ENCODE data around the gene LRRC3C. TPM values are rescaled to one million over a fixed set of nuclear protein-coding genes. Genes with fewer than 3 reads are reported as not detected.

Gene LRRC3C
- total RNA-seq, 1 donor from 2014 or later, result not detected

- H3K36me3 Mint-ChIP-seq (ENCODE audit: insufficient read depth), result no peaks in the 10 kb centered on the region
- H3K27me3 Mint-ChIP-seq, result peaks cover 20% of the 10 kb centered on the region
- H3K27ac Mint-ChIP-seq, result peak overlapping the region; percentile 54
- DNase-seq (ENCODE audit: low spot score, unreplicated experiment), result peak; percentile 11
- peaks cover 8% of the 10 kb centered on the region for H3K4me1 Mint-ChIP-seq (ENCODE audit: low read depth)
- H3K4me3 Mint-ChIP-seq (ENCODE audit: low read depth), result peak overlapping the region; percentile 65
- no peak for TF ChIP-seq CTCF (IDR thresholded peaks at IDR 0.05; ENCODE audit: unreplicated experiment)
- H3K9me3 Mint-ChIP-seq (ENCODE audit: low read depth), result no peaks in the 10 kb centered on the region
Measured at GRCh38 chr17:39951924-39952679, 24.6 kb downstream of the LRRC3C start.

DNA sequence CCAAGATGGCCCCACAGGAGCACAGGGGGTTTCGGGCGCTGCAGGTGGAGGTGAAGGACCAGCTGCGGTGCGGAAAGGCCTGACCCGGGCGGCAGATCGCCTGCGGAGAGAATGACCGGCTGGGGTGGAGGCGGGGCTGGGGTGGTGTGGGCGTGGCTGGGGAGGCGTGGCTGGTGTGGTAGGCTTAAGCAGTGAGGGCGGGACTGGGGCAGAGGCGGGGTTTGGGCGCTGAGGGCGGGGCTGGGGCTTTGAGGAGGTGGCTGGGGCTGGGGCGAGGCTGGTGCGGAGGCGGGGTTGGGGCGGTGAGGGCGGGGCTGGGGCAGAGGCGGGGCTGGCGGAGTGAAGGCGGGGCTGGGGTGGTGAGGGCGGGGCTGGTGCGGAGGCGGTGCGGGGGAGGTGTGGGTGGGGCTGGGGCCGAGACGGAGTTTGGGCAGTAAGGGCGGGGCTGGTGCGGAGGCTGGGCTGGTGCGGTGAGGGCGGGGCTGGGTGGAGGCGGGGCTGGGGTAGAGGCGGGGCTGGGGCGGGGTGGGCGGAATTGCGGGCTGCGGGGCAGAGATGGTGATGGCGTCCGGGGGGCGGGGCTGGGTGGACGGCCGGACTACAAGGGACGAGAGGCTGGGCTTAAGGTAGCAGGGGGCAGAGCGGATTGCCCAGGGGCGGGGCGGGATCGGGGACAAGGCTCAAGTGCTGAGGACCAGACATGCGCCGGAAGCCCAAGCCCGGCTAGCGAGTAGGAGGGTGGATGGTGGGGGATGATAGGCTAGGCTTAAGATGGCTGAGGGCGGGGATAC, 25.3 kb downstream of the LRRC3C start:
- DNase-seq (ENCODE audit: low spot score, unreplicated experiment), result peak; percentile 93
- H3K27me3 Mint-ChIP-seq, result peaks cover 20% of the 10 kb centered on the region
- H3K4me3 Mint-ChIP-seq (ENCODE audit: low read depth), result peak overlapping the region; percentile 65
- no peaks in the 10 kb centered on the region for H3K9me3 Mint-ChIP-seq (ENCODE audit: low read depth)
- peak overlapping the region; percentile 85 for H3K27ac Mint-ChIP-seq
- no peaks in the 10 kb centered on the region for H3K36me3 Mint-ChIP-seq (ENCODE audit: insufficient read depth)
- no peak for TF ChIP-seq CTCF (IDR thresholded peaks at IDR 0.05; ENCODE audit: unreplicated experiment)
- H3K4me1 Mint-ChIP-seq (ENCODE audit: low read depth), result peaks cover 5% of the 10 kb centered on the region

DNA sequence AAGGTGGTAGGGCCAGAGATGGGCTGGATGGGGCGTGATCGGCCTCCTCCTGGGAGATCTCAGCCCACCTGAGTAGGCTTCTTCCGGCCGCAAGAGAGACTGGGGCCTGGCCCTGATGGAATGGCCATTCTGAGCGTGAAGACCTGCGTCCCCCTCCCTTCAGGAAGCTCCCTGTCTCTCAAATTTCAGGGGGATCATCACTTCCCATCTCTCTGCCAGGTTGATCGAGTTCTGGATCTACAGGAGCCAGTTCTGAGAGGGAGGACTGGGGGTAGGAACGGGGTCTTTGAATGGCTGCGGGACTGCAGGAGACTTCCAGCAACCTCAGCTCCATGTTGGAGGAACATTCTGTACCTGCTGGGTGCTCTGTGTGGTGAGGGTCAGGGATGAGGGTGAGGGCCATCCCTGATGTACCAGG, 25.9 kb downstream of the LRRC3C start:
- no peak for DNase-seq (ENCODE audit: low spot score, unreplicated experiment)
- Mint-ChIP-seq H3K4me1 (ENCODE audit: low read depth) (peaks cover 5% of the 10 kb centered on the region), H3K4me3 (ENCODE audit: low read depth) (peak overlapping the region; percentile 65), H3K9me3 (ENCODE audit: low read depth) (no peaks in the 10 kb centered on the region), H3K27me3 (peaks cover 20% of the 10 kb centered on the region), H3K36me3 (ENCODE audit: insufficient read depth) (no peaks in the 10 kb centered on the region), H3K27ac (peak overlapping the region; percentile 85)
- no peak for TF ChIP-seq CTCF (IDR thresholded peaks at IDR 0.05; ENCODE audit: unreplicated experiment)

DNA sequence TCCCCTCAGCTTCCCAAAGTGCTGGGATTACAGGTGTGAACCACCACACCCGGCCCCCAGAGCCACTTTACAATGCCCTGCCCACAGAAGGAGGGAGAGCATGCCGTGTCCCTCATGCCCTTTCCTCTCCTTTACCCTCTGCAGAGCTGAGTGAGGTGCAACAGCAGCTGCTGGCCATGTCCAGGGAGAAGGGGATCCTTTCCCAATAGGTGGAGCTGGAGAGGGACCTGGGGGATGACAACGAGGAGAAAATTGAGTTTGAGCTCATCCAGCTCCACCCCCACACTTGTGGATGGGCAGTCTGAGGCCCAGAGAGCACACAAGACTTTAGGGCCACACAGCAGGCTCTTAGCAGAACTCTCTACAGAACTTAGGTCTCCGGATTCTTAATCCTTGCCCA, 27.3 kb downstream of the LRRC3C start:
- Mint-ChIP-seq H3K27me3 (peaks cover 18% of the 10 kb centered on the region), H3K4me1 (ENCODE audit: low read depth) (peaks cover 7% of the 10 kb centered on the region), H3K9me3 (ENCODE audit: low read depth) (no peaks in the 10 kb centered on the region), H3K36me3 (ENCODE audit: insufficient read depth) (no peaks in the 10 kb centered on the region), H3K4me3 (ENCODE audit: low read depth) (no peak overlapping the region), H3K27ac (peak overlapping the region; percentile 20)
- TF ChIP-seq CTCF (IDR thresholded peaks at IDR 0.05; ENCODE audit: unreplicated experiment), result no peak
- no peak for DNase-seq (ENCODE audit: low spot score, unreplicated experiment)

GRCh38 chr17:39955726-39956225, 28.2 kb downstream of the LRRC3C start:
- peaks cover 11% of the 10 kb centered on the region for H3K27me3 Mint-ChIP-seq
- H3K9me3 Mint-ChIP-seq (ENCODE audit: low read depth), result no peaks in the 10 kb centered on the region
- H3K36me3 Mint-ChIP-seq (ENCODE audit: insufficient read depth), result no peaks in the 10 kb centered on the region
- no peak overlapping the region for H3K4me3 Mint-ChIP-seq (ENCODE audit: low read depth)
- no peak overlapping the region for H3K27ac Mint-ChIP-seq
- no peak for DNase-seq (ENCODE audit: low spot score, unreplicated experiment)
- TF ChIP-seq CTCF (IDR thresholded peaks at IDR 0.05; ENCODE audit: unreplicated experiment), result no peak
- H3K4me1 Mint-ChIP-seq (ENCODE audit: low read depth), result peaks cover 7% of the 10 kb centered on the region
